ENCODE results near the gene SMARCA2. TPM values are rescaled to one million over a fixed set of nuclear protein-coding genes. Genes with fewer than 3 reads are reported as not detected.

Gene SMARCA2
- total RNA-seq, 1 experiment from 2014 or later = 20.8 TPM

GRCh38 chr9:2153630-2154217, 138.6 kb downstream of the SMARCA2 start:
- in situ Hi-C loops (cut with HindIII; ENCODE audit: low pct_unique_long_range_greater_than_20kb, low sequenced_read_pairs) = no loop called here
- no peak for DNase-seq (ENCODE audit: low read depth)

GRCh38 chr9:2154731-2155130, 139.6 kb downstream of the SMARCA2 start:
- in situ Hi-C loops (cut with HindIII; ENCODE audit: low pct_unique_long_range_greater_than_20kb, low sequenced_read_pairs) = no loop called here
- DNase-seq (ENCODE audit: low read depth) = no peak

GRCh38 chr9:2155966-2156365, 140.8 kb downstream of the SMARCA2 start:
- in situ Hi-C loops (cut with HindIII; ENCODE audit: low pct_unique_long_range_greater_than_20kb, low sequenced_read_pairs) = no loop called here
- no peak for DNase-seq (ENCODE audit: low read depth)

- in situ Hi-C loops (cut with HindIII; ENCODE audit: low pct_unique_long_range_greater_than_20kb, low sequenced_read_pairs) = no loop called here
- DNase-seq (ENCODE audit: low read depth) = no peak
These were observed 142.3 kb downstream of the SMARCA2 start for GRCh38 chr9:2157277-2158110.

GRCh38 chr9:2158111-2158610, 143.0 kb downstream of the SMARCA2 start:
- DNase-seq (ENCODE audit: low read depth) = peak; percentile 62
- in situ Hi-C loops (cut with HindIII; ENCODE audit: low pct_unique_long_range_greater_than_20kb, low sequenced_read_pairs) = no loop called here

- no peak for DNase-seq (ENCODE audit: low read depth)
- in situ Hi-C loops (cut with HindIII; ENCODE audit: low pct_unique_long_range_greater_than_20kb, low sequenced_read_pairs) = no loop called here
These were observed 143.8 kb downstream of the SMARCA2 start for GRCh38 chr9:2158766-2159430.

GRCh38 chr9:2159521-2160454, 144.6 kb downstream of the SMARCA2 start:
- no peak for DNase-seq (ENCODE audit: low read depth)
- in situ Hi-C loops (cut with HindIII; ENCODE audit: low pct_unique_long_range_greater_than_20kb, low sequenced_read_pairs) = no loop called here

- in situ Hi-C loops (cut with HindIII; ENCODE audit: low pct_unique_long_range_greater_than_20kb, low sequenced_read_pairs) = no loop called here
- DNase-seq (ENCODE audit: low read depth) = no peak
These were observed 146.5 kb downstream of the SMARCA2 start for GRCh38 chr9:2161661-2162060.

GRCh38 chr9:2163231-2163885, 148.2 kb downstream of the SMARCA2 start:
- in situ Hi-C loops (cut with HindIII; ENCODE audit: low pct_unique_long_range_greater_than_20kb, low sequenced_read_pairs) = no loop called here
- DNase-seq (ENCODE audit: low read depth) = peak; percentile 16

- in situ Hi-C loops (cut with HindIII; ENCODE audit: low pct_unique_long_range_greater_than_20kb, low sequenced_read_pairs) = no loop called here
- no peak for DNase-seq (ENCODE audit: low read depth)
These were observed 149.1 kb downstream of the SMARCA2 start for GRCh38 chr9:2164268-2164667.

GRCh38 chr9:2166203-2166602, 151.1 kb downstream of the SMARCA2 start:
- in situ Hi-C loops (cut with HindIII; ENCODE audit: low pct_unique_long_range_greater_than_20kb, low sequenced_read_pairs) = no loop called here
- DNase-seq (ENCODE audit: low read depth) = no peak

GRCh38 chr9:2169035-2169434, 153.9 kb downstream of the SMARCA2 start:
- in situ Hi-C loops (cut with HindIII; ENCODE audit: low pct_unique_long_range_greater_than_20kb, low sequenced_read_pairs) = no loop called here

GRCh38 chr9:2170722-2171121, 155.6 kb downstream of the SMARCA2 start:
- in situ Hi-C loops (cut with HindIII; ENCODE audit: low pct_unique_long_range_greater_than_20kb, low sequenced_read_pairs) = no loop called here
- no peak for DNase-seq (ENCODE audit: low read depth)

More at GRCh38 chr9:2169035-2169434, 153.9 kb downstream of the SMARCA2 start:
- no peak for DNase-seq (ENCODE audit: low read depth)

- in situ Hi-C loops (cut with HindIII; ENCODE audit: low pct_unique_long_range_greater_than_20kb, low sequenced_read_pairs) = no loop called here
- DNase-seq (ENCODE audit: low read depth) = no peak
These were observed 158.0 kb downstream of the SMARCA2 start for GRCh38 chr9:2173170-2173569.

GRCh38 chr9:2173861-2174260, 158.7 kb downstream of the SMARCA2 start:
- in situ Hi-C loops (cut with HindIII; ENCODE audit: low pct_unique_long_range_greater_than_20kb, low sequenced_read_pairs) = no loop called here
- DNase-seq (ENCODE audit: low read depth) = no peak

GRCh38 chr9:2174306-2174705, 159.2 kb downstream of the SMARCA2 start:
- in situ Hi-C loops (cut with HindIII; ENCODE audit: low pct_unique_long_range_greater_than_20kb, low sequenced_read_pairs) = no loop called here
- DNase-seq (ENCODE audit: low read depth) = no peak

- DNase-seq (ENCODE audit: low read depth) = no peak
- in situ Hi-C loops (cut with HindIII; ENCODE audit: low pct_unique_long_range_greater_than_20kb, low sequenced_read_pairs) = no loop called here
These were observed 159.8 kb downstream of the SMARCA2 start for GRCh38 chr9:2174911-2175310.

- no peak for DNase-seq (ENCODE audit: low read depth)
- in situ Hi-C loops (cut with HindIII; ENCODE audit: low pct_unique_long_range_greater_than_20kb, low sequenced_read_pairs) = no loop called here
These were observed 162.0 kb downstream of the SMARCA2 start for GRCh38 chr9:2177121-2177520.

Measured in Caki2 (cell line).